Fibroblast of lung (primary cell): ENCODE measurements around the gene WNT7A. TPM values are rescaled to one million over a fixed set of nuclear protein-coding genes. Genes with fewer than 3 reads are reported as not detected.

ENCODE experiments used
- DNase-seq, 2 donors: peaks; one replicate each; pipeline versions ENCODE4 v3.0.0 to v3.0.0-alpha.2; 2010; ENCODE audit warnings: low read depth in 2 of 2
- H2AFZ ChIP-seq: 2 replicates; pipeline ENCODE4 v1.5.1; 2012; ENCODE audit warnings: low read length, control low read depth, inconsistent platforms
- H3K27ac ChIP-seq: 2 replicates; pipeline ENCODE4 v1.5.1; 2011; ENCODE audit warnings: low read length, control low read depth; ENCODE audit not compliant: insufficient read depth
- H3K27me3 ChIP-seq: 2 replicates; pipeline ENCODE4 v1.5.1; 2011; ENCODE audit warnings: mild to moderate bottlenecking, low read length; ENCODE audit not compliant: control insufficient read depth, insufficient read depth
- H3K36me3 ChIP-seq: 2 replicates; pipeline ENCODE4 v1.5.1; 2011; ENCODE audit warnings: low read length; ENCODE audit not compliant: control insufficient read depth, insufficient read depth
- H3K4me1 ChIP-seq: 2 replicates; pipeline ENCODE4 v1.5.1; 2011; ENCODE audit warnings: low read length; ENCODE audit not compliant: control insufficient read depth, insufficient read depth; ENCODE audit errors: extremely low read depth
- H3K4me2 ChIP-seq: 2 replicates; pipeline ENCODE4 v1.5.1; 2011; ENCODE audit warnings: low read length, control low read depth; ENCODE audit not compliant: insufficient read depth; ENCODE audit errors: extremely low read depth
- H3K4me3 ChIP-seq, 4 experiments: fragments of 200-600 bp in 1 of 4; sonication (generic) in 1 of 4; replicated peaks in 1 of 4; 2 replicates each; pipeline ENCODE4 v1.5.1; 2011 to 2016; ENCODE audit warnings: low read length in 4 of 4, low read depth in 3 of 4, mild to moderate bottlenecking in 3 of 4, control low read depth in 2 of 4, inconsistent platforms in 1 of 4, mixed read lengths in 1 of 4; ENCODE audit not compliant: insufficient read depth in 1 of 4; ENCODE audit errors: control extremely low read depth in 1 of 4
- H3K79me2 ChIP-seq: 2 replicates; pipeline ENCODE4 v1.5.1; 2012; ENCODE audit warnings: mild to moderate bottlenecking, low read length, inconsistent platforms; ENCODE audit not compliant: control insufficient read depth, insufficient read depth
- H3K9ac ChIP-seq: 2 replicates; pipeline ENCODE4 v1.5.1; 2011; ENCODE audit warnings: mild to moderate bottlenecking, low read length, control low read depth; ENCODE audit not compliant: insufficient read depth
- H3K9me3 ChIP-seq: 2 replicates; pipeline ENCODE4 v1.5.1; 2012; ENCODE audit warnings: low read depth, low read length; ENCODE audit not compliant: control insufficient read depth, insufficient read depth
- H4K20me1 ChIP-seq: 2 replicates; pipeline ENCODE4 v1.5.1; 2011; ENCODE audit warnings: low read length; ENCODE audit not compliant: control insufficient read depth, insufficient read depth; ENCODE audit errors: extremely low read depth
- EZH2 ChIP-seq: IDR thresholded peaks from 2 replicates; pipeline ENCODE4 v1.5.1; 2012; ENCODE audit warnings: low read length, control low read depth, mild to moderate bottlenecking; ENCODE audit errors: missing control alignments
- polyA plus RNA-seq, 2 donors: library from polyadenylated mRNA; depleted of rRNA in 1 of 2; stranded (reverse) in 1 of 2; unstranded in 1 of 2; fragments of >200 nt; gene quantifications; 2 replicates each; pipeline ENCODE4 v1.2.1, GENCODE V29; 2011 to 2012; ENCODE audit warnings: missing spikeins in 1 of 2
- total RNA-seq: library from RNA; depleted of rRNA; stranded (reverse); fragments of >200 nt; gene quantifications from 2 replicates; pipeline ENCODE4 v1.2.1, GENCODE V29; 2014
- TF ChIP-seq, protein P1 (sequence below), 2 donors: IDR thresholded peaks in 1 of 2; conservative IDR thresholded peaks in 1 of 2; 1 replicate in 1 of 2; 2 replicates in 1 of 2; pipeline ENCODE4 v1.5.1; 2011 to 2012; ENCODE audit warnings: low read length in 2 of 2, control low read depth in 1 of 2, inconsistent platforms in 1 of 2, low read depth in 1 of 2, mild to moderate bottlenecking in 1 of 2

Gene WNT7A
- total and polyA plus RNA-seq, 2 donors (not counting 1 experiment from before 2014, with no cell fraction given) = not detected

DNA sequence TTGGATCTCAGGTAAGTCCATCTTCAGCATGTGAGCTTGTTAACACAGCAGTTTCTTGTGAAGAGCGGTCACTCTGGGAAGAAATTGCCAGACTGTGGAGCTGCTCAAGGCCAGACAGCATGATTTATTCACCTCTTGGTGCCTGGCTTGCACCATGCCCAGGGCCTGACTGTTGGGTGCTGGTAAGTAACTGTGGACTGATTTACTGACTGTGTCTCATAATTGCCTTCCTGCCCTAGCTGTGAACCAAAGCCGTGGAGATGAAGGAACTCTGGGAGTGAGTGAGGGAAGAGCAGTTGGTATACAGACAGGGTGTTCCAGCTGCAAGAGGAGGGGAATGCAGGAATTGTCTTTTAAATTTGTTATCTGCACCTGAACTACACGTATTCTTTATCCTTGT, 18.5 kb upstream of the WNT7A start:
- no peaks in the 10 kb centered on the region for H3K4me1 ChIP-seq
- H3K27me3 ChIP-seq = no peaks in the 10 kb centered on the region
- H3K9ac ChIP-seq = no peak overlapping the region
- no peak for DNase-seq
- H2AFZ ChIP-seq = no peak overlapping the region
- no peak overlapping the region for H3K4me3 ChIP-seq
- no peak overlapping the region for H3K4me2 ChIP-seq
- no peak for TF ChIP-seq EZH2
- TF ChIP-seq, protein P1, sequence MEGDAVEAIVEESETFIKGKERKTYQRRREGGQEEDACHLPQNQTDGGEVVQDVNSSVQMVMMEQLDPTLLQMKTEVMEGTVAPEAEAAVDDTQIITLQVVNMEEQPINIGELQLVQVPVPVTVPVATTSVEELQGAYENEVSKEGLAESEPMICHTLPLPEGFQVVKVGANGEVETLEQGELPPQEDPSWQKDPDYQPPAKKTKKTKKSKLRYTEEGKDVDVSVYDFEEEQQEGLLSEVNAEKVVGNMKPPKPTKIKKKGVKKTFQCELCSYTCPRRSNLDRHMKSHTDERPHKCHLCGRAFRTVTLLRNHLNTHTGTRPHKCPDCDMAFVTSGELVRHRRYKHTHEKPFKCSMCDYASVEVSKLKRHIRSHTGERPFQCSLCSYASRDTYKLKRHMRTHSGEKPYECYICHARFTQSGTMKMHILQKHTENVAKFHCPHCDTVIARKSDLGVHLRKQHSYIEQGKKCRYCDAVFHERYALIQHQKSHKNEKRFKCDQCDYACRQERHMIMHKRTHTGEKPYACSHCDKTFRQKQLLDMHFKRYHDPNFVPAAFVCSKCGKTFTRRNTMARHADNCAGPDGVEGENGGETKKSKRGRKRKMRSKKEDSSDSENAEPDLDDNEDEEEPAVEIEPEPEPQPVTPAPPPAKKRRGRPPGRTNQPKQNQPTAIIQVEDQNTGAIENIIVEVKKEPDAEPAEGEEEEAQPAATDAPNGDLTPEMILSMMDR (conservative IDR thresholded peaks at IDR 0.05 in 1 of 2, IDR thresholded peaks at IDR 0.05 in 1 of 2; ENCODE audit: low read depth in 1 of 2, low read length in 2 of 2) = no peak
- H3K27ac ChIP-seq = no peak overlapping the region
- no peaks in the 10 kb centered on the region for H3K9me3 ChIP-seq
- no peaks in the 10 kb centered on the region for H3K36me3 ChIP-seq
- no peaks in the 10 kb centered on the region for H3K79me2 ChIP-seq
- H4K20me1 ChIP-seq = no peaks in the 10 kb centered on the region

DNA sequence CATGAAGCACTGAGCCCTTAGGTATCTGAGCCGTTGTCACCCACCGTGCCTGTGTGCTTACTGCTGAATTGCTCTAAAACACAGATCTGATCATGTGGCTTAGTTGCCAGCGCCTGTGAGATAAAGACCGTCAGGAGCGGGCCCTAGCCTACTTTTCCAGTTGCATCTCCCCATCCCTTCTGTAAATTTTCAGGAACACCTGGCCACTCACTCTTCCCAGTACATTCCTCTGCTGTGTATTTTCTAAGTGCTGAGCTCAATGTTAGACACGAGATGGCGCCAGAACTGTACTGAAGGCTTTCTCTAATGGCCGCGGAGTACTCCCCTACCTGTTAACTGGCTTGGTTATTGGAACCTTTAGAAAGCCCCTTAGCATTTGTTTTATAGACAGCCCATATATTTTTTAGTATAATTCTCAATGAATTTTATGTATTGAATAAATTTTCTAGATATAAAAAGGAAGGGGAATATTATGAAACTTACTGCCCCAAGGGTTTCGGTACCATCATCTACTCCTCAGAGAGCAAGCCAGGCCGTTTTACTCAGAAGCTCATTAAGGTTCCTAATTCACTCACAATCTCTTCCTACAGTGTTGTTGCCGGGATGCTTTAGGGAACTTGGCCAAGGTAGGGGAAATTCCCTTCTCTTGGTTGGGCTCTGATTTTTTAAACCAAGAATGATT, 16.7 kb upstream of the WNT7A start:
- no peak overlapping the region for H2AFZ ChIP-seq
- H3K4me1 ChIP-seq = no peaks in the 10 kb centered on the region
- no peaks in the 10 kb centered on the region for H4K20me1 ChIP-seq
- H3K27me3 ChIP-seq = no peaks in the 10 kb centered on the region
- H3K9me3 ChIP-seq = no peaks in the 10 kb centered on the region
- peak overlapping the region in 2 of 4 experiments; percentile 63 for H3K4me3 ChIP-seq
- H3K36me3 ChIP-seq = no peaks in the 10 kb centered on the region
- no peak overlapping the region for H3K27ac ChIP-seq
- TF ChIP-seq, protein P1 (conservative IDR thresholded peaks at IDR 0.05 in 1 of 2, IDR thresholded peaks at IDR 0.05 in 1 of 2; ENCODE audit: low read depth in 1 of 2, low read length in 2 of 2) = peak; percentile 65 to 74
- no peak for TF ChIP-seq EZH2
- H3K4me2 ChIP-seq = peak overlapping the region; percentile 95
- no peaks in the 10 kb centered on the region for H3K79me2 ChIP-seq
- DNase-seq = peak; percentile 51 to 61
- H3K9ac ChIP-seq = no peak overlapping the region

DNA sequence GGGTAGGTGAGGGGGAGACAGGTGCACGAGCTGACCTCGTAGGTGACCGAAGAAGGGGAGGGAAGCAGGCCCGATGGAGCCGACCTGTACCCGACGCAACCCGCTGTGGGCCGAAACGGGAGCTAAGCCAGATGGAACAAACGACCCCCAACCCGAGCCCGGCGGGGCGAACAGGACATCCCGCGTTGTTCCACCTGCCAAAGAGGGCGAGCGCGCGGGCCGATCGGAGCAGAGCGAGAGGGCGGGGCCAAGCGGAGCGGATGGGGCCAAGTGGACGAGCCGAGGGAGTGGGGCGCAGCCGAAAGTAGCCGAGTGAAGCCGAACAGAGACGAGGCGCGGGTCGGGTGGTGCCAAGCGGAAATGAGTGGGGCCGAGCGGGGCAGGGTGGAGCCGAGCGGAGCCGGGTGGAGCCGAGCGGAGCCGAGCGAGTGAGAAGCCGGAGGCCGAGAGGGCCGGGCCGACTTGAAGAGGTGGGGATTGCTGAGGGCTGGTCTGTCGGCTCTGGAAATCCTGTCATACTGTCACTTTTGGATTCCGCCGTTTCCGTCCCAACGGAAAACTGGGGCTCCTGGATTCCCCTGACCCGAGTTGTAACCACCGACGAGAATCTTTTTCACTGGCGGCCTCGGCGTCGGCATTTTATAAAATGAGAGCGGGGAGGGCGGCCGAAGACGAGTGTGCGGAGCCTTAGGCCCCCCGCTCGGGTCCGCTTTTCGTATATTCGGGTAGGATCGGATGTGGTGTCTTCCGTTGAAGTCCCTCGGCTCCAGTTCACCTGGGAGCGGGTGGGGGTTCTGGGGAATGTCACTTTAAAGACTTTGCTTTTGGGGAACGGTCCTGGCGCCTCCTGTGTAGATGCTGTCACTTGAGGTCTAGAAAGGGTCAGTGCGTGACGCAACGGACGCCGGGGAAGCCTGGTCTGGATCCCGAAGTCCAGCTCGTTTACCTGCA, 15.6 kb upstream of the WNT7A start:
- H3K27ac ChIP-seq = peak overlapping the region; percentile 27
- H3K36me3 ChIP-seq = no peaks in the 10 kb centered on the region
- no peaks in the 10 kb centered on the region for H4K20me1 ChIP-seq
- H3K9ac ChIP-seq = peak overlapping the region; percentile 37
- no peaks in the 10 kb centered on the region for H3K27me3 ChIP-seq
- H3K9me3 ChIP-seq = no peaks in the 10 kb centered on the region
- peak overlapping the region; percentile 67 for H2AFZ ChIP-seq
- H3K79me2 ChIP-seq = no peaks in the 10 kb centered on the region
- H3K4me2 ChIP-seq = peak overlapping the region; percentile 95
- TF ChIP-seq, protein P1 (conservative IDR thresholded peaks at IDR 0.05 in 1 of 2, IDR thresholded peaks at IDR 0.05 in 1 of 2; ENCODE audit: low read depth in 1 of 2, low read length in 2 of 2) = no peak
- TF ChIP-seq EZH2 = no peak
- peak overlapping the region; percentile 54 to 66 (median 63) for H3K4me3 ChIP-seq
- H3K4me1 ChIP-seq = no peaks in the 10 kb centered on the region
- DNase-seq = peak; percentile 78 to 80
